PC-9 (cell line): ENCODE data around the gene ANK2. TPM values are rescaled to one million over a fixed set of nuclear protein-coding genes. Genes with fewer than 3 reads are reported as not detected.

Source experiments
- BruUV-seq: library from RNA; stranded (reverse); fragments of 400-500 nt; replicated peaks from 2 replicates; lab custom pipeline; 2021; lab: Mats Ljungman, UMichigan
- CTCF ChIA-PET: fragments of 300-600 bp; sonication (Branson Sonifier 250); formaldehyde crosslinking; loops from one replicate; lab custom pipeline; 2022; ENCODE audit warnings: antibody characterized with exemption; lab: Charles Lee
- POLR2A ChIA-PET: fragments of 300-600 bp; sonication (Branson Sonifier 250); formaldehyde crosslinking; loops from one replicate; lab custom pipeline; 2022; ENCODE audit warnings: antibody characterized with exemption; ENCODE audit not compliant: unreplicated experiment; lab: Charles Lee
- DNase-seq, 2 experiments: peaks; one replicate each; pipeline versions ENCODE4 v3.0.0 to v3.0.0-alpha.2; 2015 to 2022; ENCODE audit warnings: mixed read lengths in 1 of 2
- H2AFZ ChIP-seq: fragments of 200-600 bp; sonication (generic); 2 replicates; pipeline ENCODE4 v1.8.1; 2017; ENCODE audit warnings: antibody characterized with exemption
- H3F3A ChIP-seq: fragments of 200-600 bp; sonication (generic); 2 replicates; pipeline ENCODE4 v1.8.1; 2017; ENCODE audit warnings: antibody characterized with exemption, mild to moderate bottlenecking, low read depth; ENCODE audit not compliant: insufficient read depth
- H3K27ac ChIP-seq: fragments of 200-600 bp; sonication (generic); 2 replicates; pipeline ENCODE4 v1.6.1; 2016; ENCODE audit warnings: mixed run types
- H3K27me3 ChIP-seq: fragments of 200-600 bp; sonication (generic); 2 replicates; pipeline ENCODE4 v1.6.1; 2016; ENCODE audit warnings: low read depth, mixed run types; ENCODE audit not compliant: insufficient read depth
- H3K36me3 ChIP-seq: fragments of 200-600 bp; sonication (generic); 2 replicates; pipeline ENCODE4 v1.6.1; 2016; ENCODE audit warnings: low read depth, mixed run types
- H3K4me1 ChIP-seq: fragments of 200-600 bp; sonication (generic); replicated peaks from 2 replicates; pipeline ENCODE4 v1.6.1; 2016; ENCODE audit warnings: mixed run types; ENCODE audit not compliant: insufficient read depth
- H3K4me2 ChIP-seq: fragments of 200-600 bp; sonication (generic); 2 replicates; pipeline ENCODE4 v1.6.1; 2017; ENCODE audit warnings: mixed run types
- H3K4me3 ChIP-seq: fragments of 200-600 bp; sonication (generic); 2 replicates; pipeline ENCODE4 v1.6.1; 2016; ENCODE audit warnings: mixed run types
- H3K79me2 ChIP-seq: fragments of 200-600 bp; sonication (generic); 2 replicates; pipeline ENCODE4 v1.6.1; 2017; ENCODE audit warnings: low read depth, mixed run types
- H3K9me2 ChIP-seq: fragments of 200-600 bp; sonication (generic); 2 replicates; pipeline ENCODE4 v1.8.1; 2017; ENCODE audit warnings: mild to moderate bottlenecking; ENCODE audit not compliant: insufficient read depth
- H3K9me3 ChIP-seq: fragments of 200-600 bp; sonication (generic); 2 replicates; pipeline ENCODE4 v1.8.1; 2016; ENCODE audit warnings: low read depth; ENCODE audit not compliant: insufficient read depth
- H4K20me1 ChIP-seq: fragments of 200-600 bp; sonication (generic); 2 replicates; pipeline ENCODE4 v1.8.1; 2017; ENCODE audit not compliant: insufficient read depth
- EZH2 ChIP-seq: fragments of 200-600 bp; sonication (generic); IDR thresholded peaks from 2 replicates; pipeline ENCODE4 v1.8.0; 2017; ENCODE audit warnings: antibody characterized with exemption, low read depth
- intact Hi-C: fragments of 100-400 bp; cut with micrococcal nuclease; formaldehyde crosslinking; loops from one replicate; pipeline ENCODE4 v1.10.0; 2022; ENCODE audit not compliant: unreplicated experiment
- total RNA-seq: library from RNA; stranded (reverse); gene quantifications from 2 replicates; pipeline ENCODE4 v1.2.3, GENCODE V29; 2021
- TF ChIP-seq, protein P1 (sequence below): fragments of 200-600 bp; sonication (generic); conservative IDR thresholded peaks from 2 replicates; pipeline ENCODE4 v1.6.1; 2017; ENCODE audit warnings: mixed run types, antibody characterized with exemption, mild to moderate bottlenecking, moderate library complexity

ANK2 gene
- total RNA-seq, 1 experiment from 2014 or later: 0.61 TPM

- ChIA-PET POLR2A (interaction anchor here (0.5 to 0.6 kb wide), 2 partner anchors 116 to 881 kb away, joined by 3 to 9 read pairs; no protein-coding TSS in a partner anchor), CTCF (no interaction called here)
- H3K79me2 ChIP-seq: no peaks in the 10 kb centered on the region
- H3K4me1 ChIP-seq: no peaks in the 10 kb centered on the region
- no peak overlapping the region for H3K27ac ChIP-seq
- no peak overlapping the region for H2AFZ ChIP-seq
- H3K9me3 ChIP-seq: no peaks in the 10 kb centered on the region
- intact Hi-C loops: loop anchor here (2.0 to 10.0 kb wide), 3 partner anchors 116 to 1104 kb away; no protein-coding TSS in a partner anchor
- BruUV-seq: no TSS peak
- H3K36me3 ChIP-seq: no peaks in the 10 kb centered on the region
- no peak overlapping the region for H3K4me3 ChIP-seq
- H4K20me1 ChIP-seq: no peaks in the 10 kb centered on the region
- peak in 1 of 2 experiments; percentile 38 for DNase-seq
- H3K4me2 ChIP-seq: no peak overlapping the region
- no peaks in the 10 kb centered on the region for H3K27me3 ChIP-seq
- H3K9me2 ChIP-seq: no peaks in the 10 kb centered on the region
- TF ChIP-seq, protein P1, sequence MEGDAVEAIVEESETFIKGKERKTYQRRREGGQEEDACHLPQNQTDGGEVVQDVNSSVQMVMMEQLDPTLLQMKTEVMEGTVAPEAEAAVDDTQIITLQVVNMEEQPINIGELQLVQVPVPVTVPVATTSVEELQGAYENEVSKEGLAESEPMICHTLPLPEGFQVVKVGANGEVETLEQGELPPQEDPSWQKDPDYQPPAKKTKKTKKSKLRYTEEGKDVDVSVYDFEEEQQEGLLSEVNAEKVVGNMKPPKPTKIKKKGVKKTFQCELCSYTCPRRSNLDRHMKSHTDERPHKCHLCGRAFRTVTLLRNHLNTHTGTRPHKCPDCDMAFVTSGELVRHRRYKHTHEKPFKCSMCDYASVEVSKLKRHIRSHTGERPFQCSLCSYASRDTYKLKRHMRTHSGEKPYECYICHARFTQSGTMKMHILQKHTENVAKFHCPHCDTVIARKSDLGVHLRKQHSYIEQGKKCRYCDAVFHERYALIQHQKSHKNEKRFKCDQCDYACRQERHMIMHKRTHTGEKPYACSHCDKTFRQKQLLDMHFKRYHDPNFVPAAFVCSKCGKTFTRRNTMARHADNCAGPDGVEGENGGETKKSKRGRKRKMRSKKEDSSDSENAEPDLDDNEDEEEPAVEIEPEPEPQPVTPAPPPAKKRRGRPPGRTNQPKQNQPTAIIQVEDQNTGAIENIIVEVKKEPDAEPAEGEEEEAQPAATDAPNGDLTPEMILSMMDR: peak; percentile 65
- TF ChIP-seq EZH2: no peak
- H3F3A ChIP-seq: no peaks in the 10 kb centered on the region
These were observed 229.0 kb downstream of the ANK2 start for GRCh38 chr4:113278324-113278934.

DNA sequence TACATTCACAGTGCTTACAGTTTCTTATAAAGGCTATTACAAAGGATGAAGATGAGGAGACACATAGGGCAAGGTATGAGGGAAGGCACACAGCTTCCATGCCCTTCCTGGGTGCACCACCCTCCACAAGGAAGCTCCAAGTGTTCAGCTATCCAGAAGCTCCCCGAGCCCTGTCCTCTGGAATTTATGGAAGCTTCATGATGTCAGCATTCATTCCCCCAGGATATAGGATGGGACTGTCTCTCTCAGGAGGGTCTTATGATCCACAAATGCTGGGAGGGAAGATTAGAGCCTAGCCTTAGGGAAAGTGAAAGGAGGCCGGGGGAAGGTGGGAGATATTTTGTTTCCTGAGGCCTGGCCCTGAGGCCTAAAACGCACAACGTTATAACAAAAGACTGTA is 236.0 kb downstream of the ANK2 start:
- H3K36me3 ChIP-seq: no peaks in the 10 kb centered on the region
- no peaks in the 10 kb centered on the region for H3F3A ChIP-seq
- H3K9me2 ChIP-seq: no peaks in the 10 kb centered on the region
- H4K20me1 ChIP-seq: no peaks in the 10 kb centered on the region
- ChIA-PET POLR2A (no interaction called here), CTCF (no interaction called here)
- no peaks in the 10 kb centered on the region for H3K4me1 ChIP-seq
- H3K27ac ChIP-seq: no peak overlapping the region
- no peak for TF ChIP-seq EZH2
- TF ChIP-seq, protein P1: no peak
- no peak overlapping the region for H3K4me2 ChIP-seq
- H3K9me3 ChIP-seq: no peaks in the 10 kb centered on the region
- no peak overlapping the region for H2AFZ ChIP-seq
- no peak overlapping the region for H3K4me3 ChIP-seq
- intact Hi-C loops: loop anchor here (10.0 kb wide), 1 partner anchor 1409 kb away; no protein-coding TSS in a partner anchor
- DNase-seq: no peak
- H3K27me3 ChIP-seq: no peaks in the 10 kb centered on the region
- BruUV-seq: no TSS peak
- H3K79me2 ChIP-seq: no peaks in the 10 kb centered on the region

GRCh38 chr4:113288257-113288656 is 238.8 kb downstream of the ANK2 start:
- H3K4me3 ChIP-seq: no peak overlapping the region
- no peaks in the 10 kb centered on the region for H3K79me2 ChIP-seq
- H3K27me3 ChIP-seq: no peaks in the 10 kb centered on the region
- POLR2A ChIA-PET: no interaction called here
- CTCF ChIA-PET: no interaction called here
- no peak overlapping the region for H3K27ac ChIP-seq
- H3K36me3 ChIP-seq: no peaks in the 10 kb centered on the region
- no peak for TF ChIP-seq EZH2
- TF ChIP-seq, protein P1: no peak
- DNase-seq: no peak
- H3K9me2 ChIP-seq: no peaks in the 10 kb centered on the region
- no peaks in the 10 kb centered on the region for H3F3A ChIP-seq
- H2AFZ ChIP-seq: no peak overlapping the region
- BruUV-seq: no TSS peak
- H3K9me3 ChIP-seq: no peaks in the 10 kb centered on the region
- H3K4me2 ChIP-seq: no peak overlapping the region
- H4K20me1 ChIP-seq: no peaks in the 10 kb centered on the region
- intact Hi-C loops: loop anchor here (10.0 kb wide), 1 partner anchor 1407 kb away; no protein-coding TSS in a partner anchor
- H3K4me1 ChIP-seq: no peaks in the 10 kb centered on the region
